IMR-90 (cell line): ENCODE results near the gene CRYBG2. TPM values are rescaled to one million over a fixed set of nuclear protein-coding genes. Genes with fewer than 3 reads are reported as not detected.

Experiments used
- ATAC-seq: fragments of 200-7000 bp; cut with Tn5 transposase; 2 replicates; pipeline ENCODE4 v1.9.1; 2020; ENCODE audit warnings: low read depth, mild to moderate bottlenecking, moderate library complexity
- BruUV-seq: library from RNA; stranded (reverse); fragments of 400-500 nt; replicated peaks from 2 replicates; lab custom pipeline; 2021; lab: Mats Ljungman, UMichigan
- CTCF ChIA-PET: fragments of 300-600 bp; formaldehyde crosslinking; extraction: SDS; loops from one replicate; lab custom pipeline; 2021; ENCODE audit warnings: antibody characterized with exemption; lab: Yijun Ruan, JAX
- POLR2A ChIA-PET: fragments of 300-600 bp; sonication (Branson Sonifier 250); formaldehyde crosslinking; loops from one replicate; lab custom pipeline; 2022; ENCODE audit warnings: antibody characterized with exemption; ENCODE audit not compliant: unreplicated experiment; lab: Charles Lee
- DNase-seq: peaks from one replicate; pipeline ENCODE4 v3.0.0; 2013
- H2AFZ ChIP-seq: replicated peaks from 2 replicates; pipeline ENCODE3; 2013; ENCODE audit warnings: low read length, mild to moderate bottlenecking; ENCODE audit not compliant: poor library complexity
- H2AK5ac ChIP-seq: 2 replicates; pipeline ENCODE4 v1.6.1; 2013; ENCODE audit warnings: low read depth, low read length, inconsistent platforms
- H2AK9ac ChIP-seq: replicated peaks from 2 replicates; pipeline ENCODE3; 2013; ENCODE audit warnings: mild to moderate bottlenecking, low read depth, low read length, moderate library complexity; ENCODE audit not compliant: poor library complexity
- H2BK120ac ChIP-seq: 2 replicates; pipeline ENCODE4 v1.6.1; 2013; ENCODE audit warnings: low read depth, low read length, inconsistent platforms
- H2BK15ac ChIP-seq: 3 replicates; pipeline ENCODE4 v1.6.1; 2013; ENCODE audit warnings: low read depth, low read length, inconsistent platforms
- H2BK20ac ChIP-seq: 2 replicates; pipeline ENCODE4 v1.6.1; 2013; ENCODE audit warnings: low read depth, mild to moderate bottlenecking, inconsistent platforms, low read length, moderate library complexity
- H2BK5ac ChIP-seq: 2 replicates; pipeline ENCODE4 v1.6.1; 2013; ENCODE audit warnings: mild to moderate bottlenecking, low read depth, low read length, inconsistent platforms; ENCODE audit not compliant: poor library complexity, severe bottlenecking
- H3K14ac ChIP-seq: replicated peaks from 2 replicates; pipeline ENCODE4 v1.6.1; 2013; ENCODE audit warnings: low read depth, low read length, inconsistent platforms
- H3K18ac ChIP-seq: 2 replicates; pipeline ENCODE4 v1.6.1; 2013; ENCODE audit warnings: low read depth, low read length, control low read depth
- H3K23ac ChIP-seq: 2 replicates; pipeline ENCODE4 v1.6.1; 2013; ENCODE audit warnings: low read depth, low read length, inconsistent platforms
- H3K27ac ChIP-seq: 2 replicates; pipeline ENCODE4 v1.5.1; 2013; ENCODE audit warnings: mild to moderate bottlenecking, control low read depth, low read length; ENCODE audit not compliant: insufficient read depth
- H3K27me3 ChIP-seq: 2 replicates; pipeline ENCODE4 v1.6.1; 2013; ENCODE audit warnings: low read length; ENCODE audit not compliant: control insufficient read depth, insufficient read depth
- H3K36me3 ChIP-seq: 2 replicates; pipeline ENCODE4 v1.6.1; 2013; ENCODE audit warnings: low read length, mixed read lengths; ENCODE audit not compliant: control insufficient read depth, insufficient read depth
- H3K4ac ChIP-seq: 2 replicates; pipeline ENCODE4 v1.6.1; 2013; ENCODE audit warnings: low read depth, low read length, inconsistent platforms
- H3K4me1 ChIP-seq: 2 replicates; pipeline ENCODE4 v1.6.1; 2013; ENCODE audit warnings: low read length, mixed read lengths; ENCODE audit not compliant: control insufficient read depth, insufficient read depth
- H3K4me2 ChIP-seq: 2 replicates; pipeline ENCODE4 v1.6.1; 2013; ENCODE audit warnings: low read depth, mild to moderate bottlenecking, control low read depth, low read length, moderate library complexity
- H3K4me3 ChIP-seq: 2 replicates; pipeline ENCODE4 v1.5.1; 2013; ENCODE audit warnings: low read depth, mild to moderate bottlenecking, control low read depth, low read length, moderate library complexity; ENCODE audit not compliant: insufficient read depth
- H3K56ac ChIP-seq: 2 replicates; pipeline ENCODE4 v1.6.1; 2013; ENCODE audit warnings: low read length, inconsistent platforms; ENCODE audit not compliant: insufficient read depth; ENCODE audit errors: extremely low read depth
- H3K79me1 ChIP-seq, 2 experiments: 2 replicates each; pipeline ENCODE4 v1.6.1; 2013; ENCODE audit warnings: low read length in 2 of 2, inconsistent platforms in 1 of 2, low read depth in 1 of 2
- H3K9ac ChIP-seq: 2 replicates; pipeline ENCODE4 v1.6.1; 2013; ENCODE audit warnings: low read depth, low read length, control low read depth
- H3K9me1 ChIP-seq: 2 replicates; pipeline ENCODE4 v1.6.1; 2013; ENCODE audit warnings: low read length, inconsistent platforms; ENCODE audit not compliant: insufficient read depth
- H3K9me3 ChIP-seq: 2 replicates; pipeline ENCODE4 v1.6.1; 2013; ENCODE audit warnings: low read length; ENCODE audit not compliant: control insufficient read depth, insufficient read depth
- H4K20me1 ChIP-seq: 2 replicates; pipeline ENCODE4 v1.6.1; 2013; ENCODE audit warnings: low read length, inconsistent platforms; ENCODE audit not compliant: insufficient read depth
- H4K5ac ChIP-seq: 2 replicates; pipeline ENCODE4 v1.6.1; 2013; ENCODE audit warnings: mild to moderate bottlenecking, low read depth, low read length, control low read depth
- H4K8ac ChIP-seq, 2 experiments: 2 replicates each; pipeline ENCODE4 v1.6.1; 2013; ENCODE audit warnings: low read depth in 2 of 2, low read length in 2 of 2, control low read depth in 1 of 2, inconsistent platforms in 1 of 2
- H4K91ac ChIP-seq: 2 replicates; pipeline ENCODE4 v1.6.1; 2013; ENCODE audit warnings: low read depth, low read length, inconsistent platforms; ENCODE audit not compliant: insufficient read depth
- BHLHE40 ChIP-seq: fragments of 150-350 bp; IDR thresholded peaks from 2 replicates; pipeline ENCODE4 v1.6.1; 2016; ENCODE audit warnings: mild to moderate bottlenecking, low read depth, low read length
- CEBPB ChIP-seq: IDR thresholded peaks from 2 replicates; pipeline ENCODE4 v1.6.1; 2012; ENCODE audit warnings: low read depth, low read length, improper control_type of control experiment
- FOS ChIP-seq: fragments of 150-350 bp; IDR thresholded peaks from 2 replicates; pipeline ENCODE4 v1.6.1; 2016; ENCODE audit warnings: low read depth, low read length
- MAFK ChIP-seq: IDR thresholded peaks from 2 replicates; pipeline ENCODE4 v1.6.1; 2012; ENCODE audit warnings: low read depth, low read length, improper control_type of control experiment
- MAZ ChIP-seq: IDR thresholded peaks from 2 replicates; pipeline ENCODE4 v1.6.1; 2012; ENCODE audit warnings: low read depth, mild to moderate bottlenecking, low read length, improper control_type of control experiment, moderate library complexity, borderline replicate concordance
- MXI1 ChIP-seq: IDR thresholded peaks from 2 replicates; pipeline ENCODE4 v1.6.1; 2012; ENCODE audit warnings: low read depth, mild to moderate bottlenecking, low read length, moderate library complexity, borderline replicate concordance
- POLR2A ChIP-seq: IDR thresholded peaks from 2 replicates; pipeline ENCODE4 v1.6.1; 2012; ENCODE audit warnings: mild to moderate bottlenecking, low read depth, low read length
- RAD21 ChIP-seq: IDR thresholded peaks from 2 replicates; pipeline ENCODE4 v1.6.1; 2012; ENCODE audit warnings: low read length, improper control_type of control experiment
- RFX5 ChIP-seq: IDR thresholded peaks from 2 replicates; pipeline ENCODE4 v1.8.0; 2012; ENCODE audit warnings: low read depth, mild to moderate bottlenecking, low read length, moderate library complexity
- SMC3 ChIP-seq: fragments of 150-350 bp; IDR thresholded peaks from 2 replicates; pipeline ENCODE4 v1.6.1; 2016; ENCODE audit warnings: low read depth, mild to moderate bottlenecking, antibody characterized with exemption, low read length, moderate library complexity
- WGBS, 2 experiments: methylation state at CpG; one replicate each; pipeline versions ENCODE4 v1.1.5 to v1.1.7; 2013; ENCODE audit warnings: missing lambda C conversion rate in 2 of 2; ENCODE audit not compliant: insufficient read length in 1 of 2; ENCODE audit errors: extremely low coverage in 2 of 2; 5-methylcytosine and 5-hydroxymethylcytosine counted together
- dilution Hi-C: fragments of 300-500 bp; cut with HindIII; formaldehyde crosslinking; loops from one replicate; pipeline ENCODE4 v1.14.3; 2018; ENCODE audit warnings: low sequenced_read_pairs; ENCODE audit not compliant: unreplicated experiment
- in situ Hi-C: fragments of 300-500 bp; cut with MboI; formaldehyde crosslinking; loops from 3 replicates; pipeline ENCODE4 v1.14.3; 2019; ENCODE audit warnings: low sequenced_read_pairs, inconsistent platforms, mixed read lengths
- intact Hi-C: fragments of 100-400 bp; cut with micrococcal nuclease; formaldehyde crosslinking; loops from 2 replicates; pipeline ENCODE4 v1.10.0; 2022
- polyA plus RNA-seq, 3 experiments: library from polyadenylated mRNA; depleted of rRNA; stranded (reverse); fragments of >200 nt; gene quantifications; 2 replicates each; pipeline ENCODE4 v1.2.3, GENCODE V29; 2012; ENCODE audit warnings: low replicate concordance in 1 of 3
- total RNA-seq: library from RNA; depleted of rRNA; stranded (reverse); fragments of >200 nt; gene quantifications from 2 replicates; pipeline ENCODE4 v1.2.3, GENCODE V29; 2012
- TF ChIP-seq, protein P1 (sequence below): conservative IDR thresholded peaks from 2 replicates; pipeline ENCODE4 v1.5.1; 2012; ENCODE audit warnings: mild to moderate bottlenecking, low read depth, low read length, improper control_type of control experiment
- TF ChIP-seq, protein P2 (sequence below): fragments of 150-350 bp; IDR thresholded peaks from 2 replicates; pipeline ENCODE4 v1.6.1; 2016; ENCODE audit warnings: low read depth, mild to moderate bottlenecking, low read length, moderate library complexity, borderline replicate concordance
- TF ChIP-seq, protein P3 (sequence below): fragments of 150-350 bp; IDR thresholded peaks from 2 replicates; pipeline ENCODE4 v1.6.1; 2017; ENCODE audit warnings: mild to moderate bottlenecking, antibody characterized with exemption, low read length, low read depth

Gene CRYBG2
- total and polyA plus RNA-seq, 2 of the 4 experiments (the other 2 are of a cell fraction), result not detected

DNA sequence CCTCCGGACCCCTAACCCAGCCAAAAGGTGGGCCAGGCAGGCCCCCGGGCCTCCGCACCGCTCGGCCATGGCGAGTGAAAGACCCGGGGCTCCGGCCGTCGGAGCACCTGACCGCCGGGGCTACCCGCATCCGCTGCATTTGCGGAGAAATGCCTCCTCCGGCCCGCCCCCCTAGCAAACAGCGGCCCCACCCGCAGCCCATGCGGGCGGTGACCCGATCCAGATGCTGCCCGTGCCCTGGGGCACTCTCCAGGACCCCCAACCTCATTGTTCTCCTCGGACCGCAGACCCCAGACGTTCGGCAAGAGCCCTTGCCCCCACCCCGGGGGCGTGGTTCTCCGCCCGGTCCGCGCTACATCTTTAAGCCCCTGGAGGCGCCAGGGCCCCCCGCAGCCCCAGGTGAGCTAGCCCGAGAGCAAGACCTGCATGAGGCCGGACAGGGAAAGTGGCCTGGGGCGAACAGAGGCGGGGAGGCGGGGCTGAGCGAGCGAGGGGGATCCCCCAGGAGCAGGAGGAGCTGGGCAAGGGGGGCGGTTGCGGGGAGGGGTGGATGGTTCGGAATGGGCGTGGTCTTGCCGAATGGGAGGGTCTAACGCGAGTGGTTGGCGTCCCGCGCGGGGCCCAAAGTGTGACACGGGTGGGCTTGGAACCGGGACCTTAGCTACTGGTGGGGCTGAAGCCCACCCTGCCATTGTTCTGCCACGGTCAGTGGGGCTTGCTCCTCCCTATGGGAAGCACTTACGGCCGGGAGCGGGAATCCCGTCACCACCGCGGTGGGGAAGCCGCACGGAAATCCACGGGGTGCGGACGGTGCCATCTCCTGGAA is 6.3 kb upstream of the CRYBG2 start:
- no peak overlapping the region for H4K91ac ChIP-seq
- H2BK15ac ChIP-seq, result no peak overlapping the region
- no peak overlapping the region for H3K23ac ChIP-seq
- no peaks in the 10 kb centered on the region for H3K9me3 ChIP-seq
- no peak overlapping the region; the same call in 1 of the 2 replicates for H3K4me3 ChIP-seq
- H2BK120ac ChIP-seq, result no peak overlapping the region
- CTCF ChIA-PET, result no interaction called here
- no peak overlapping the region for H3K14ac ChIP-seq
- H3K4me1 ChIP-seq, result no peaks in the 10 kb centered on the region; the same call in 1 of the 2 replicates
- H3K79me1 ChIP-seq, result no peaks in the 10 kb centered on the region
- H4K8ac ChIP-seq, result no peak overlapping the region
- POLR2A ChIA-PET, result no interaction called here
- no peak overlapping the region for H3K18ac ChIP-seq
- H3K4me2 ChIP-seq, result peak overlapping the region; percentile 60; the same call in 1 of the 2 replicates
- 4% methylated on average over 29 of the region's 67 CpGs; no CpG with 5 or more reads in 1 of the 2 experiments for WGBS, 2 experiments
- no peak for DNase-seq
- H3K9me1 ChIP-seq, result no peaks in the 10 kb centered on the region
- no peak overlapping the region for H2BK5ac ChIP-seq
- H3K36me3 ChIP-seq, result no peaks in the 10 kb centered on the region
- no peak overlapping the region for H3K56ac ChIP-seq
- no peak overlapping the region for H4K5ac ChIP-seq
- no peak overlapping the region for H3K27ac ChIP-seq
- intact Hi-C loops, result no loop called here
- TF ChIP-seq MAFK (no peak), BHLHE40 (no peak), MAZ (no peak), POLR2A (no peak), CEBPB (no peak), MXI1 (no peak), RAD21 (no peak), RFX5 (no peak), SMC3 (no peak), FOS (no peak)
- TF ChIP-seq, protein P1, sequence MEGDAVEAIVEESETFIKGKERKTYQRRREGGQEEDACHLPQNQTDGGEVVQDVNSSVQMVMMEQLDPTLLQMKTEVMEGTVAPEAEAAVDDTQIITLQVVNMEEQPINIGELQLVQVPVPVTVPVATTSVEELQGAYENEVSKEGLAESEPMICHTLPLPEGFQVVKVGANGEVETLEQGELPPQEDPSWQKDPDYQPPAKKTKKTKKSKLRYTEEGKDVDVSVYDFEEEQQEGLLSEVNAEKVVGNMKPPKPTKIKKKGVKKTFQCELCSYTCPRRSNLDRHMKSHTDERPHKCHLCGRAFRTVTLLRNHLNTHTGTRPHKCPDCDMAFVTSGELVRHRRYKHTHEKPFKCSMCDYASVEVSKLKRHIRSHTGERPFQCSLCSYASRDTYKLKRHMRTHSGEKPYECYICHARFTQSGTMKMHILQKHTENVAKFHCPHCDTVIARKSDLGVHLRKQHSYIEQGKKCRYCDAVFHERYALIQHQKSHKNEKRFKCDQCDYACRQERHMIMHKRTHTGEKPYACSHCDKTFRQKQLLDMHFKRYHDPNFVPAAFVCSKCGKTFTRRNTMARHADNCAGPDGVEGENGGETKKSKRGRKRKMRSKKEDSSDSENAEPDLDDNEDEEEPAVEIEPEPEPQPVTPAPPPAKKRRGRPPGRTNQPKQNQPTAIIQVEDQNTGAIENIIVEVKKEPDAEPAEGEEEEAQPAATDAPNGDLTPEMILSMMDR, result no peak
- TF ChIP-seq, protein P2, sequence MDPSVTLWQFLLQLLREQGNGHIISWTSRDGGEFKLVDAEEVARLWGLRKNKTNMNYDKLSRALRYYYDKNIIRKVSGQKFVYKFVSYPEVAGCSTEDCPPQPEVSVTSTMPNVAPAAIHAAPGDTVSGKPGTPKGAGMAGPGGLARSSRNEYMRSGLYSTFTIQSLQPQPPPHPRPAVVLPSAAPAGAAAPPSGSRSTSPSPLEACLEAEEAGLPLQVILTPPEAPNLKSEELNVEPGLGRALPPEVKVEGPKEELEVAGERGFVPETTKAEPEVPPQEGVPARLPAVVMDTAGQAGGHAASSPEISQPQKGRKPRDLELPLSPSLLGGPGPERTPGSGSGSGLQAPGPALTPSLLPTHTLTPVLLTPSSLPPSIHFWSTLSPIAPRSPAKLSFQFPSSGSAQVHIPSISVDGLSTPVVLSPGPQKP, result no peak
- TF ChIP-seq, protein P3, sequence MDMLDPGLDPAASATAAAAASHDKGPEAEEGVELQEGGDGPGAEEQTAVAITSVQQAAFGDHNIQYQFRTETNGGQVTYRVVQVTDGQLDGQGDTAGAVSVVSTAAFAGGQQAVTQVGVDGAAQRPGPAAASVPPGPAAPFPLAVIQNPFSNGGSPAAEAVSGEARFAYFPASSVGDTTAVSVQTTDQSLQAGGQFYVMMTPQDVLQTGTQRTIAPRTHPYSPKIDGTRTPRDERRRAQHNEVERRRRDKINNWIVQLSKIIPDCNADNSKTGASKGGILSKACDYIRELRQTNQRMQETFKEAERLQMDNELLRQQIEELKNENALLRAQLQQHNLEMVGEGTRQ, result no peak
- ATAC-seq, result no peak
- peak overlapping the region; percentile 58 for H2AFZ ChIP-seq
- no peak overlapping the region for H2BK20ac ChIP-seq
- no peak overlapping the region for H3K4ac ChIP-seq
- H2AK9ac ChIP-seq, result peak overlapping the region; percentile 28
- BruUV-seq, result no TSS peak
- H2AK5ac ChIP-seq, result no peak overlapping the region
- dilution Hi-C loops, result no loop called here
- no peak overlapping the region for H3K9ac ChIP-seq
- in situ Hi-C loops, result no loop called here
- H3K27me3 ChIP-seq, result peaks cover 82% of the 10 kb centered on the region
- H4K20me1 ChIP-seq, result no peaks in the 10 kb centered on the region
